ENCODE results near the gene PACSIN2.

PACSIN2 gene

GRCh38 chr22:42841444-42841843 is 173.5 kb downstream of the PACSIN2 start:
- TF ChIP-seq FOXA1 (IDR thresholded peaks at IDR 0.05): no peak
- TF ChIP-seq PKNOX1 (IDR thresholded peaks at IDR 0.05): no peak
- no peak for TF ChIP-seq SP1 (IDR thresholded peaks at IDR 0.05)
- no peak for TF ChIP-seq TARDBP (IDR thresholded peaks at IDR 0.05)
- no peak for TF ChIP-seq NFRKB (IDR thresholded peaks at IDR 0.05)
- TF ChIP-seq ARNT (IDR thresholded peaks at IDR 0.05): no peak
- TF ChIP-seq CTBP1 (IDR thresholded peaks at IDR 0.05; ENCODE audit: borderline replicate concordance): no peak
- TF ChIP-seq ZNF384 (IDR thresholded peaks at IDR 0.05): no peak
- DNase-seq (ENCODE audit: extremely low spot score): no peak
- ChIA-PET CTCF (no interaction called here), POLR2A (no interaction called here)

GRCh38 chr22:42837556-42837955 is 177.4 kb downstream of the PACSIN2 start:
- no peak for TF ChIP-seq L3MBTL2 (conservative IDR thresholded peaks at IDR 0.05)
- no peak for TF ChIP-seq BHLHE40 (IDR thresholded peaks at IDR 0.05; ENCODE audit: borderline replicate concordance)
- no peak for TF ChIP-seq PKNOX1 (IDR thresholded peaks at IDR 0.05)
- TF ChIP-seq SP1 (IDR thresholded peaks at IDR 0.05): no peak
- TF ChIP-seq TARDBP (IDR thresholded peaks at IDR 0.05): no peak
- TF ChIP-seq NFRKB (IDR thresholded peaks at IDR 0.05): no peak
- no peak for TF ChIP-seq ARNT (IDR thresholded peaks at IDR 0.05)
- TF ChIP-seq ELF4 (IDR thresholded peaks at IDR 0.05): no peak
- TF ChIP-seq FOXA1 (IDR thresholded peaks at IDR 0.05): no peak
- TF ChIP-seq ZNF384 (IDR thresholded peaks at IDR 0.05): no peak
- no peak for TF ChIP-seq FOXM1 (IDR thresholded peaks at IDR 0.05; ENCODE audit: borderline replicate concordance)
- no peak for TF ChIP-seq SUZ12 (IDR thresholded peaks at IDR 0.05)
- TF ChIP-seq LEF1 (IDR thresholded peaks at IDR 0.05; ENCODE audit: borderline replicate concordance): no peak
- no peak for TF ChIP-seq HDGF (IDR thresholded peaks at IDR 0.05; ENCODE audit: borderline replicate concordance)
- no peak for TF ChIP-seq CTBP1 (IDR thresholded peaks at IDR 0.05; ENCODE audit: borderline replicate concordance)
- TF ChIP-seq FOXK2 (IDR thresholded peaks at IDR 0.05): no peak
- ChIA-PET POLR2A (no interaction called here), CTCF (no interaction called here)
- no peak for DNase-seq (ENCODE audit: extremely low spot score)

DNA sequence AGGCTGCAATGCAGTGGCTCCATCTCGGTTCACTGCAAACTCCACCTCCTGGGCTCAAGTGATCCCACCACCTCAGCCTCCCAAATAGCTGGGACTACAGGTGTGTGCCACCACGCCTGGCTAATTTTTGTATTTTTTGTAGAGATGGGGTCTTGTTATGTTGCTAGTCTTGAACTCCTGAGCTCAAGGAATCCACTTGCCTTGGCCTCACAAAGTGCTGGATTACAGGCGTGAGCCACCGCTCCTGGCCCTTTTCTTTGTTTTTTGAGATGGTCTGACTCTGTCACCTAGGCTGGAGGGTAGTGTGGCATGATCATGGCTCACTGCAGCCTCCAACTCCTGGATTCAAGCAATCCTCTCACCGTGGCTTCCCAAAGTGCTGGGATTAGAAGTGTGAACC is 178.9 kb downstream of the PACSIN2 start:
- ChIA-PET POLR2A (no interaction called here), CTCF (no interaction called here)
- no peak for DNase-seq (ENCODE audit: extremely low spot score)
- TF ChIP-seq ZNF384 (IDR thresholded peaks at IDR 0.05) (no peak), SUZ12 (IDR thresholded peaks at IDR 0.05) (no peak), CTBP1 (IDR thresholded peaks at IDR 0.05; ENCODE audit: borderline replicate concordance) (no peak), FOXM1 (IDR thresholded peaks at IDR 0.05; ENCODE audit: borderline replicate concordance) (no peak), FOXA1 (IDR thresholded peaks at IDR 0.05) (no peak)

GRCh38 chr22:42834177-42834949 is 180.6 kb downstream of the PACSIN2 start:
- CTCF ChIA-PET: no interaction called here
- TF ChIP-seq SUZ12 (IDR thresholded peaks at IDR 0.05) (no peak), TARDBP (IDR thresholded peaks at IDR 0.05) (no peak), ARNT (IDR thresholded peaks at IDR 0.05) (no peak)
- no peak for DNase-seq (ENCODE audit: extremely low spot score)
- POLR2A ChIA-PET: no interaction called here

- ChIA-PET POLR2A (interaction anchor here (1.3 kb wide), 1 partner anchor 10 kb away, joined by 3 read pairs; no protein-coding TSS in a partner anchor), CTCF (interaction anchor here (0.5 to 0.6 kb wide), 2 partner anchors 53 to 373 kb away, joined by 3 to 4 read pairs; no protein-coding TSS in a partner anchor)
- TF ChIP-seq FOXA1 (IDR thresholded peaks at IDR 0.05): no peak
- TF ChIP-seq HDGF (IDR thresholded peaks at IDR 0.05; ENCODE audit: borderline replicate concordance): no peak
- no peak for DNase-seq (ENCODE audit: extremely low spot score)
These were observed 181.8 kb downstream of the PACSIN2 start for GRCh38 chr22:42833104-42833503.

DNA sequence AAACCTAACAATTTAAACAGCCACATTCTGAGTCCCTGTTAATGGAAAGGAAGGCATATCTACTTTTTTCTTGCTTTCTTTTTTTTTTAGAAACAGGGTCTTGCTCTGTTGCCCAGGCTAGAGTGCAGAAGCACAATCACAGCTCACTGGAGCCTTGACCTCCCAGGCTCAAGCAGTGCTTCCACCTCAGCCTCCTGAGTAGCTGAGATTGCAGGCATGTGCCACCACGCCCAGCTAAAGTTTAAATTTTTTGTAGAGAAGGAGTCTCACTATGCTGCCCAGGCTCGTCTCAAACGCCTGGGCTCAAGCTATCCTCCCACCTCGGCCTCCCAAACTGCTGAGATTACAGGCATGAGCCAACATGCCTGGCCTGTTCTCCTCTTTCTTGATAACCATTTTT is 183.2 kb downstream of the PACSIN2 start:
- DNase-seq (ENCODE audit: extremely low spot score): no peak
- TF ChIP-seq ELF4 (IDR thresholded peaks at IDR 0.05) (no peak), FOXM1 (IDR thresholded peaks at IDR 0.05; ENCODE audit: borderline replicate concordance) (no peak), NFRKB (IDR thresholded peaks at IDR 0.05) (no peak)
- ChIA-PET POLR2A (no interaction called here), CTCF (no interaction called here)

GRCh38 chr22:42830161-42830560 is 184.8 kb downstream of the PACSIN2 start:
- CTCF ChIA-PET: no interaction called here
- POLR2A ChIA-PET: no interaction called here
- no peak for DNase-seq (ENCODE audit: extremely low spot score)
- TF ChIP-seq TARDBP (IDR thresholded peaks at IDR 0.05) (no peak), CTBP1 (IDR thresholded peaks at IDR 0.05; ENCODE audit: borderline replicate concordance) (no peak), FOXK2 (IDR thresholded peaks at IDR 0.05) (no peak), FOXA1 (IDR thresholded peaks at IDR 0.05) (no peak), BHLHE40 (IDR thresholded peaks at IDR 0.05; ENCODE audit: borderline replicate concordance) (no peak), ZNF384 (IDR thresholded peaks at IDR 0.05) (no peak), PKNOX1 (IDR thresholded peaks at IDR 0.05) (no peak), ELF4 (IDR thresholded peaks at IDR 0.05) (no peak), NFRKB (IDR thresholded peaks at IDR 0.05) (no peak), SUZ12 (IDR thresholded peaks at IDR 0.05) (no peak)

All from HEK293T (cell line).